GM23338 (cell line): Measurements from ENCODE around the gene ZEB2. TPM values are rescaled to one million over a fixed set of nuclear protein-coding genes. Genes with fewer than 3 reads are reported as not detected.

Source experiments
- ATAC-seq: fragments of 200-7000 bp; cut with Tn5 transposase; 3 replicates; pipeline ENCODE4 v1.9.1; 2020
- DNase-seq: peaks from one replicate; pipeline ENCODE4 v3.0.0-alpha.2; 2015; ENCODE audit warnings: low spot score
- H2AFZ ChIP-seq: fragments of 200-600 bp; sonication (generic); 2 replicates; pipeline ENCODE4 v1.8.0; 2016; ENCODE audit warnings: antibody characterized with exemption, mild to moderate bottlenecking, moderate library complexity
- H3F3A ChIP-seq: fragments of 200-600 bp; sonication (generic); replicated peaks from 2 replicates; pipeline ENCODE4 v1.8.0; 2017; ENCODE audit warnings: antibody characterized with exemption, mixed run types, low read depth
- H3K27ac ChIP-seq: fragments of 200-600 bp; sonication (generic); 2 replicates; pipeline ENCODE4 v1.6.1; 2016; ENCODE audit warnings: low read depth
- H3K27me3 ChIP-seq: fragments of 200-600 bp; sonication (generic); 2 replicates; pipeline ENCODE4 v1.8.0; 2016; ENCODE audit warnings: mild to moderate bottlenecking, mixed run types, moderate library complexity; ENCODE audit not compliant: insufficient read depth
- H3K36me3 ChIP-seq: fragments of 200-600 bp; sonication (generic); 2 replicates; pipeline ENCODE4 v1.8.0; 2016; ENCODE audit warnings: mild to moderate bottlenecking; ENCODE audit not compliant: insufficient read depth
- H3K4me1 ChIP-seq: fragments of 200-600 bp; sonication (generic); 2 replicates; pipeline ENCODE4 v1.8.0; 2016; ENCODE audit warnings: mild to moderate bottlenecking, moderate library complexity; ENCODE audit not compliant: insufficient read depth
- H3K4me2 ChIP-seq: fragments of 200-600 bp; sonication (generic); 2 replicates; pipeline ENCODE4 v1.7.1; 2017; ENCODE audit warnings: mixed run types
- H3K4me3 ChIP-seq: fragments of 200-600 bp; sonication (generic); 2 replicates; pipeline ENCODE4 v1.6.1; 2016; ENCODE audit warnings: mixed run types
- H3K79me2 ChIP-seq: fragments of 200-600 bp; sonication (generic); replicated peaks from 2 replicates; pipeline ENCODE4 v1.8.0; 2017; ENCODE audit warnings: mild to moderate bottlenecking; ENCODE audit not compliant: insufficient read depth
- H3K9me2 ChIP-seq: fragments of 200-600 bp; sonication (generic); 2 replicates; pipeline ENCODE4 v1.8.0; 2017; ENCODE audit not compliant: insufficient read depth
- H4K20me1 ChIP-seq: fragments of 200-600 bp; sonication (generic); replicated peaks from 2 replicates; pipeline ENCODE4 v1.8.0; 2017; ENCODE audit warnings: mild to moderate bottlenecking; ENCODE audit not compliant: insufficient read depth
- H3K27ac Mint-ChIP-seq: 2 replicates; pipeline ENCODE4 v1.8.0; 2020; ENCODE audit warnings: inconsistent platforms, mild to moderate bottlenecking, moderate library complexity, mixed read lengths
- H3K27me3 Mint-ChIP-seq: 3 replicates; pipeline ENCODE4 v1.8.0; 2022; ENCODE audit warnings: low read depth, mild to moderate bottlenecking, moderate library complexity, mixed read lengths, inconsistent platforms; ENCODE audit not compliant: insufficient read depth, poor library complexity
- H3K36me3 Mint-ChIP-seq: 3 replicates; pipeline ENCODE4 v1.8.0; 2021; ENCODE audit warnings: low read depth, mild to moderate bottlenecking, inconsistent platforms, moderate library complexity, mixed read lengths
- H3K4me1 Mint-ChIP-seq: 3 replicates; pipeline ENCODE4 v1.8.0; 2020; ENCODE audit warnings: mild to moderate bottlenecking, inconsistent platforms, mixed read lengths
- H3K4me3 Mint-ChIP-seq: 3 replicates; pipeline ENCODE4 v1.8.0; 2021; ENCODE audit warnings: moderate library complexity, mild to moderate bottlenecking, inconsistent platforms, mixed read lengths
- H3K9me3 Mint-ChIP-seq: 3 replicates; pipeline ENCODE4 v1.8.0; 2020; ENCODE audit warnings: moderate library complexity, mild to moderate bottlenecking, inconsistent platforms, mixed read lengths
- CREB1 ChIP-seq: fragments of 250-450 bp; sonication (Bioruptor Pico); IDR thresholded peaks from 2 replicates; pipeline ENCODE4 v1.5.0; 2020; ENCODE audit warnings: low read depth, mild to moderate bottlenecking, moderate library complexity
- ETS1 ChIP-seq: IDR thresholded peaks from 2 replicates; pipeline ENCODE4 v1.6.1; 2016; ENCODE audit warnings: antibody characterized with exemption
- EZH2 ChIP-seq: fragments of 200-600 bp; sonication (generic); IDR thresholded peaks from one replicate; pipeline ENCODE4 v1.8.0; 2017; ENCODE audit warnings: antibody characterized with exemption, mild to moderate bottlenecking, low read depth; ENCODE audit not compliant: unreplicated experiment
- EZH2phosphoT487 ChIP-seq: fragments of 200-600 bp; sonication (generic); IDR thresholded peaks from one replicate; pipeline ENCODE4 v1.8.1; 2018; ENCODE audit warnings: antibody characterized with exemption; ENCODE audit not compliant: unreplicated experiment
- JUNB ChIP-seq: IDR thresholded peaks from one replicate; pipeline ENCODE4 v1.6.1; 2016; ENCODE audit warnings: antibody characterized with exemption; ENCODE audit not compliant: unreplicated experiment
- NANOG ChIP-seq: IDR thresholded peaks from 2 replicates; pipeline ENCODE4 v1.6.1; 2016; ENCODE audit warnings: antibody characterized with exemption, borderline replicate concordance
- ZNF331 ChIP-seq: fragments of 250-450 bp; sonication (Bioruptor Pico); IDR thresholded peaks from 2 replicates; pipeline ENCODE4 v1.5.0; 2020; ENCODE audit warnings: low read depth, mild to moderate bottlenecking, moderate library complexity
- ZNF462 ChIP-seq: fragments of 250-450 bp; sonication (Bioruptor Pico); IDR thresholded peaks from 2 replicates; pipeline ENCODE4 v1.5.0; 2020; ENCODE audit warnings: mild to moderate bottlenecking, moderate library complexity
- polyA plus RNA-seq: library from polyadenylated mRNA; unstranded; fragments of >200 nt; fragmentation: Nextera tagmentation; extraction: Ambion mirVana; gene quantifications from 2 replicates; pipeline ENCODE4 v1.2.1, GENCODE V29; 2016
- total RNA-seq: library from RNA; depleted of rRNA; stranded (reverse); fragments of >200 nt; shearing (Covaris generic); gene quantifications from 2 replicates; pipeline ENCODE4 v1.2.3, GENCODE V29; 2014

Gene ZEB2
- total and polyA plus RNA-seq, 2 experiments from 2014 or later = 0.45 TPM; not detected in 1

DNA sequence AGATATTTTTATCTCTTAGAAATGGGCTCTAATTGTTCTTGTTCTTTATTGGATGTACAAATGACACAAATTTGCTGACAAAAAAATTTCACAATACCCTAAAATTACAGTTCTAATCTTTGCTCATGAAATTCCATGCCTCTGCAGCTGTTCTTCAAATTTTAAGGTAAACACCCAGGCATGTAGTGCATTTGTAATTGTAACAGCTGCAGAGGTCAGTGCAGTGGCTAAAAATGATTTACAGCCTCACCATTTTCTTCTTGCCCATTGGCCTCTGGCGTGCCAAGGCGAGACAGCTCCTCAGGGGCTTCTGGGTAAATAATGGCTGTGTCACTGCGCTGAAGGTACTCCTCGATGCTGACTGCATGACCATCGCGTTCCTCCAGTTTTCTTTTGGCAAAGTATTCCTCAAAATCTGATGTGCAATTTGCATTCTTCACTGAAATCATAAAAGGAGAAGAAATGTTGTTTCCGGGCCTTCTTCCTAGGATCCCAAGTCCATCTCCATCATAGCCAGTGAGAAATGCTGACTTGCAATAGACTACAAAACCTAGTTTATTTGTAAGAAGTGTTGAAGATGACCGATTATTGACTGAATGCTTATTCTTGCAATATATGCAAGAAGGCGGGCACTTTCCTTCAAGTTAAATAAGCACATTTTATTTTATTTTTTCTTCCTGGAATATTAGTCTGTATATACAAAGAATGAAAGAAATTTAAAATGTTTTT, 115.2 kb downstream of the ZEB2 start:
- Histone ChIP-seq H3F3A (no peaks in the 10 kb centered on the region), H3K27ac (no peak overlapping the region), H3K9me2 (peaks cover 5% of the 10 kb centered on the region), H4K20me1 (no peaks in the 10 kb centered on the region), H3K4me3 (no peak overlapping the region), H3K27me3 (no peaks in the 10 kb centered on the region), H3K4me1 (peaks cover 22% of the 10 kb centered on the region), H3K36me3 (no peaks in the 10 kb centered on the region), H3K79me2 (no peaks in the 10 kb centered on the region), H2AFZ (no peak overlapping the region), H3K4me2 (no peak overlapping the region)
- Mint-ChIP-seq H3K9me3 (no peaks in the 10 kb centered on the region), H3K4me1 (peaks cover 30% of the 10 kb centered on the region), H3K27ac (no peak overlapping the region), H3K4me3 (no peak overlapping the region), H3K36me3 (no peaks in the 10 kb centered on the region), H3K27me3 (no peaks in the 10 kb centered on the region)
- TF ChIP-seq EZH2 (no peak), EZH2phosphoT487 (no peak), JUNB (no peak), ETS1 (no peak), CREB1 (no peak)
- no peak for DNase-seq
- ATAC-seq = no peak

GRCh38 chr2:144403933-144404332, 116.0 kb downstream of the ZEB2 start:
- Histone ChIP-seq H2AFZ (no peak overlapping the region), H3K27me3 (no peaks in the 10 kb centered on the region), H3K36me3 (no peaks in the 10 kb centered on the region), H3K27ac (no peak overlapping the region), H3K4me3 (no peak overlapping the region), H3K4me1 (peaks cover 22% of the 10 kb centered on the region), H3K4me2 (no peak overlapping the region), H3F3A (no peaks in the 10 kb centered on the region), H3K79me2 (no peaks in the 10 kb centered on the region), H4K20me1 (no peaks in the 10 kb centered on the region), H3K9me2 (peaks cover 11% of the 10 kb centered on the region)
- DNase-seq (no peak), ATAC-seq (no peak; the same call in 2 of the 3 replicates)
- Mint-ChIP-seq H3K4me3 (no peak overlapping the region), H3K27me3 (no peaks in the 10 kb centered on the region), H3K9me3 (no peaks in the 10 kb centered on the region), H3K36me3 (no peaks in the 10 kb centered on the region), H3K27ac (no peak overlapping the region), H3K4me1 (peaks cover 30% of the 10 kb centered on the region)
- no peak for TF ChIP-seq NANOG
- TF ChIP-seq ZNF462 = no peak
- TF ChIP-seq ZNF331 (CRISPR knock-in tag) = no peak
- TF ChIP-seq EZH2phosphoT487 = no peak
- TF ChIP-seq EZH2 = no peak
- TF ChIP-seq ETS1 = no peak
